ENCODE measurements around the gene KDM8. TPM values are rescaled to one million over a fixed set of nuclear protein-coding genes. Genes with fewer than 3 reads are reported as not detected.
A peak's percentile ranks its signal among the peaks of the same experiment; 100 is the strongest.

Gene KDM8
- polyA plus RNA-seq, 3 donors: 0.40 to 3.3 (median 1.5) TPM

GRCh38 chr16:27215660-27216059 lies 12.3 kb downstream of the KDM8 start:
- peaks cover 57 to 86% of the 10 kb centered on the region in 2 donors for H3K36me3 Mint-ChIP-seq

GRCh38 chr16:27216297-27216885 lies 13.1 kb downstream of the KDM8 start:
- Histone ChIP-seq H3K36me3 (replicated peaks in 1 of 2; ENCODE audit: control insufficient read depth in 1 of 2, insufficient read depth in 2 of 2, low read length in 2 of 2) (peaks cover 27 to 69% of the 10 kb centered on the region in 2 donors), H3K27ac (ENCODE audit: low read depth in 1 of 2, low read length in 2 of 2) (no peak overlapping the region), H3K4me3 (replicated peaks in 1 of 3; ENCODE audit: low read depth in 2 of 3, low read length in 3 of 3) (no peak overlapping the region), H3K27me3 (ENCODE audit: control insufficient read depth in 2 of 2, insufficient read depth in 2 of 2, low read length in 2 of 2) (no peaks in the 10 kb centered on the region), H3K9ac (ENCODE audit: insufficient read depth, low read length, poor library complexity, severe bottlenecking) (no peak overlapping the region), H4K20me1 (ENCODE audit: insufficient read depth, low read length) (no peaks in the 10 kb centered on the region), H3K9me3 (replicated peaks in 1 of 2; ENCODE audit: control insufficient read depth in 1 of 2, insufficient read depth in 1 of 2, low read length in 2 of 2) (no peaks in the 10 kb centered on the region), H3K79me2 (ENCODE audit: insufficient read depth, low read length) (no peaks in the 10 kb centered on the region), H3K4me1 (ENCODE audit: control insufficient read depth in 1 of 2, insufficient read depth in 2 of 2, low read length in 2 of 2) (no peaks in the 10 kb centered on the region), H3K4me2 (replicated peaks; ENCODE audit: extremely low read depth, low read length, poor library complexity, severe bottlenecking) (no peak overlapping the region), H2AFZ (ENCODE audit: insufficient read depth, low read depth, low read length, poor library complexity, severe bottlenecking) (no peak overlapping the region)
- 97% methylated on average over 11 of the region's 16 CpGs for WGBS (ENCODE audit: insufficient coverage)
- Mint-ChIP-seq H3K27me3 (ENCODE audit: low read depth in 3 of 3) (peaks cover 0 to 2% (median 0%) of the 10 kb centered on the region in 3 donors), H3K27ac (peak overlapping the region in 2 of 7 donors; percentile 46 to 53), H3K36me3 (peaks cover 54 to 84% of the 10 kb centered on the region in 2 donors), H3K4me1 (no peaks in the 10 kb centered on the region), H3K4me3 (no peak overlapping the region), H3K9me3 (no peaks in the 10 kb centered on the region)
- DNase-seq: no peak
- no peak for TF ChIP-seq CTCF (IDR thresholded peaks at IDR 0.05)
- intact Hi-C loops (cut with micrococcal nuclease): no loop called here

More at GRCh38 chr16:27215660-27216059, 12.3 kb downstream of the KDM8 start:
- no peak overlapping the region for H3K27ac ChIP-seq (ENCODE audit: low read depth in 1 of 2, low read length in 2 of 2)
- 83% methylated on average over 3 of the region's 7 CpGs for WGBS (ENCODE audit: insufficient coverage)
- H3K9ac ChIP-seq (ENCODE audit: insufficient read depth, low read length, poor library complexity, severe bottlenecking): no peak overlapping the region
- no peaks in the 10 kb centered on the region for H4K20me1 ChIP-seq (ENCODE audit: insufficient read depth, low read length)
- Mint-ChIP-seq H3K27me3 (ENCODE audit: low read depth in 3 of 3) (no peaks in the 10 kb centered on the region), H3K4me3 (no peak overlapping the region), H3K9me3 (no peaks in the 10 kb centered on the region), H3K4me1 (no peaks in the 10 kb centered on the region), H3K27ac (peak overlapping the region in 1 of 7 donors; percentile 24)
- TF ChIP-seq CTCF (IDR thresholded peaks at IDR 0.05): no peak
- H3K4me2 ChIP-seq (replicated peaks; ENCODE audit: extremely low read depth, low read length, poor library complexity, severe bottlenecking): no peak overlapping the region
- no peaks in the 10 kb centered on the region for H3K79me2 ChIP-seq (ENCODE audit: insufficient read depth, low read length)
- H3K36me3 ChIP-seq (replicated peaks in 1 of 2; ENCODE audit: control insufficient read depth in 1 of 2, insufficient read depth in 2 of 2, low read length in 2 of 2): peaks cover 30 to 69% of the 10 kb centered on the region in 2 donors
- no peak for DNase-seq
- no peak overlapping the region for H2AFZ ChIP-seq (ENCODE audit: insufficient read depth, low read depth, low read length, poor library complexity, severe bottlenecking)
- intact Hi-C loops (cut with micrococcal nuclease): no loop called here
- H3K4me3 ChIP-seq (replicated peaks in 1 of 3; ENCODE audit: low read depth in 2 of 3, low read length in 3 of 3): no peak overlapping the region
- H3K4me1 ChIP-seq (ENCODE audit: control insufficient read depth in 1 of 2, insufficient read depth in 2 of 2, low read length in 2 of 2): no peaks in the 10 kb centered on the region
- no peaks in the 10 kb centered on the region for H3K9me3 ChIP-seq (replicated peaks in 1 of 2; ENCODE audit: control insufficient read depth in 1 of 2, insufficient read depth in 1 of 2, low read length in 2 of 2)
- H3K27me3 ChIP-seq (ENCODE audit: control insufficient read depth in 2 of 2, insufficient read depth in 2 of 2, low read length in 2 of 2): no peaks in the 10 kb centered on the region
